GM21619 (cell line): ENCODE measurements around the gene DKK1.

Source experiments
- ATAC-seq: cut with Tn5 transposase; IDR thresholded peaks from one replicate; pipeline ENCODE4 v1.9.1; 2021; ENCODE audit not compliant: unreplicated experiment

Gene DKK1

DNA sequence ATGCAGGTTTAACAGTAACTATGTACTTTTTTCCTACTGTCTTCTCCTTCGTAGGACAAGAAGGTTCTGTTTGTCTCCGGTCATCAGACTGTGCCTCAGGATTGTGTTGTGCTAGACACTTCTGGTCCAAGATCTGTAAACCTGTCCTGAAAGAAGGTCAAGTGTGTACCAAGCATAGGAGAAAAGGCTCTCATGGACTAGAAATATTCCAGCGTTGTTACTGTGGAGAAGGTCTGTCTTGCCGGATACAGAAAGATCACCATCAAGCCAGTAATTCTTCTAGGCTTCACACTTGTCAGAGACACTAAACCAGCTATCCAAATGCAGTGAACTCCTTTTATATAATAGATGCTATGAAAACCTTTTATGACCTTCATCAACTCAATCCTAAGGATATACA is 2.4 kb downstream of the DKK1 start:
- no peak for ATAC-seq

- ATAC-seq: no peak
These were observed 4.1 kb downstream of the DKK1 start for GRCh38 chr10:52318136-52318701.

DNA sequence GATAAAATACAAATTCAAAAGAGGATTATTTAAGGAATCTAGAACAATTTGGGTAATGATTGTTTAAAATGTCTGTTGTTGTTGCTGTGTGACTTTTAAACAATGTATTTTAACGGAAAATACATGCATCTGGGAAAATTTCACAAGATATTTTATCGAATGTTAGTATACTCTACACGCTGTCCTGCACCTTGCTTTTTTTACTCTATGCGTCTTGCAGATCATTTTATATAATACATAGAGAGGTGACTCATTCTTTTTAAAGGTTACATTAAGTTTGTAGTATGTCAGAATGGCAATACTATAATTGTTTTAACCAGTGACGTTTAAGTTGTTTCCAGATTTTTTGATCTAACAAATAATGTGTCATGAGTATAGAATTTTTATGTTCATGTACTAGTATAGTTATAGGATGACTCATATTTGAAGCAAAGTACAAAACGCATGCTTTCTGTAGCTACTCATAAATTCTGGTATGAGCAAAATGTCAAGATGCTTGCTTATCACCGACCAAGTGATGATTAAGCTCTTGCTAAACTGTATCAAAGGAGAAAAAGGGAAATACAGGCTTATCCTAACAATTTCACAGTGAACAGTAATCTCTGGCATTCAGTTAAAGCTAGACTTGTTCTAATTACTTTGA is 4.9 kb downstream of the DKK1 start:
- no peak for ATAC-seq

GRCh38 chr10:52319926-52320325 is 5.8 kb downstream of the DKK1 start:
- no peak for ATAC-seq

DNA sequence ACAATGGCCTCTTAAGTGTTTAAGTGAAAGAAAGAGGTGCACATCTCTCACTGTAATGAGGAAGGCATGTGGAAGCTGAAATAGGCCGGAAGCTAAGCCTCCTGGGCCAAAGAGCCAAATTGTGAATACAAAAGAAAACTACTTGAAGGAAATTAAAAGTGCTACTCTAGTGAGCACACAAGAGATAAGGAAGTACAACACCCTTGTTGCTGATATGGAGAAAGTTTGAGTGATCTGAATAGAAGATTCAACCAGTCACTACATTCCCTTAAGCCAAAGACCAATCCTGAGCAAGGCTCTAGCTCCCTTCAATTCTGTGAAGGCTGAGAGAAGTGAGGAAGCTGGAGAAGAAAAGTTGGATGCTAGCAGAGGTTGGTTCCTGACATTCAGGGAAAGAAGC is 8.2 kb downstream of the DKK1 start:
- no peak for ATAC-seq

GRCh38 chr10:52322936-52323335 is 8.9 kb downstream of the DKK1 start:
- no peak for ATAC-seq

GRCh38 chr10:52326382-52326781 is 12.3 kb downstream of the DKK1 start:
- no peak for ATAC-seq

DNA sequence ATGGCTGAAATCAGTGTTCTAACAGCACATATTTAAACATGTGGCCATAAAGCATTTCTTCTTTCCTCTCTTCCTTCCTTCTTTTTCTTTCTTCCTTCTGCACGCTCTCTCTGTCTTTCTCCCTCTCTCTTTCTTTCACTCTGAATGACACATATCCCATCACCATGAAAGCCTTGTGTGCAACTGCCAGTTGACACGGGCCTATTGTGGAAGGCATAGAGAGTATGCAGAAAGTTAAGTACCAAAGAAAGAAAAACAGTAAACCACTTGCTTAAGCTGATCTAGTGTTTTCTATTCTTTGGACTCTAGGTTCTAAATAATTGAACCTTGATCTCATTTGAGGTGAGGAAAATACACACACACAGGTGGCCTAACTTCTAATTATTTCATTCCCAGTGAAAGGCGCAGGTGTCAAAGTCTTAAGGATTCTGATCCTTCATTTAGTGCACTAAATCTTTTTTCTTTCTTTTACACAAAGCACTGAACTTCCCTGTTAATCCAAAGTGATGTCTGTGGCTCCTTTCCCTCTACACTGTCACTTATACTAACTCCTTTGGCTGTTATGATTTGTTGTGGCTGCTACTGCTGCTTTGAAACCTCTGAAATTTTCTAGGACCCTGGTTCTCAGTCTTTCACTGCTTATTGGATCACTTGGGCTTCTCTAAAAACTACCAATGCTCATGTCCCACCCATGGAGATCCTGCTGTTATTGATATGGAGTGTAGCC is 17.7 kb downstream of the DKK1 start:
- ATAC-seq: no peak

GRCh38 chr10:52332815-52333214 is 18.7 kb downstream of the DKK1 start:
- no peak for ATAC-seq

GRCh38 chr10:52334595-52334994 is 20.5 kb downstream of the DKK1 start:
- no peak for ATAC-seq

GRCh38 chr10:52335665-52336064 is 21.6 kb downstream of the DKK1 start:
- ATAC-seq: no peak

DNA sequence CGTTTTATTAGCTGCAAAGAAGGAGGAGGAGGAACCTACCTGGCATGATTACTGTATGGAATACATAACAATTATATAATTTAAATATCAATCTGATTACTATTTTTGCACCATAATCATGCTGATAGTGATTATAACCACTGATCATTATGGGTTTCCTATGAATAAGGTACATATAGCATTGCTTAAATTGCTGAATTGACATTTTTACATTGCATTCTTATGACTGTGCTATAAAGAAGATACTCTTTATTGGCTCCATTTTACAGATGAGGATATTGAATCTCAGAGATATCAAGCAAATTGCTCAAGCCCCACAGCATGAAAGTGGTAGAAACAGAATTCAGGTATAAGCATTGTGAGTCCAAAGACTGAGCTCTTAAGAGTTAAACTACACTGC is 23.1 kb downstream of the DKK1 start:
- no peak for ATAC-seq

- ATAC-seq: no peak
These were observed 29.4 kb downstream of the DKK1 start for GRCh38 chr10:52343439-52343838.

- no peak for ATAC-seq
These were observed 32.6 kb downstream of the DKK1 start for GRCh38 chr10:52346394-52347326.

GRCh38 chr10:52347327-52347667 is 33.2 kb downstream of the DKK1 start:
- no peak for ATAC-seq

GRCh38 chr10:52348037-52348564 is 34.0 kb downstream of the DKK1 start:
- ATAC-seq: no peak

DNA sequence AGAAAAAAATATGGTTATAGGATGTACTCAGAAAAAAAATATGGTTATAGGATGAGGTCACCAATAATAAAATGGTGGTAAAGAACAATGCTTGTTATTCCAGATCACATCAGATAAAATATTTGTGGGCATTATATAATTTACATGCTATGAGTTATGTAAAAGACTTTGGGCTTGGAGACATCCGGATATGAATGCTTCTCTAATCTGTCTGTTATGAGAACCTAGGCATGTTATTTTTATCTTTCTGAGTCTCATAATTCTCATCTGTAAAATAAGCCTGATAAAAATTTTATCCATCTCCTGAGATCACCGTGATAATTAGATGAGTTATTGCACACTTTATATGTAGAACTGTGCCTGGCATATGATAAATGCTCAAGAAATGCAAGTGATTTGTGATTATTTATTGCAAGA is 37.8 kb downstream of the DKK1 start:
- no peak for ATAC-seq

DNA sequence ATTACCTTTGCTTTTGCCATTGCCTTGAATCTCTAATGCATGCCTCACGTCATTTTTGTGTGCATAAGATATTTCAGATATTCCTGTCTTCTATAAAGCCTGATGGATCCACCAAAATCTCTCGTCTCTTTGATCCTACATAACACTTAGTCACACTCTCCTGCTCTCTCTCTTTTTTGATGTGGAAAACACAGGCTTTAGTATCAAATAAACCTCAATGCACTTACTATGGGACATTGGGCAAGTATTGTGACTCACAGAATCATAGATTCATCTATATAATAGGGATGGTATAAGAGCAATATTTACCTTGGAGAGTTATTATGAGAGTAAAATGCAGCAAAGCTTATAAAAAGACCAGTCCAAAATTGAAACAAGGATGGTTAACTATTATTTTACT is 39.1 kb downstream of the DKK1 start:
- ATAC-seq: no peak

GRCh38 chr10:52353960-52354394 is 39.9 kb downstream of the DKK1 start:
- no peak for ATAC-seq

- no peak for ATAC-seq
These were observed 43.9 kb downstream of the DKK1 start for GRCh38 chr10:52357971-52358370.

DNA sequence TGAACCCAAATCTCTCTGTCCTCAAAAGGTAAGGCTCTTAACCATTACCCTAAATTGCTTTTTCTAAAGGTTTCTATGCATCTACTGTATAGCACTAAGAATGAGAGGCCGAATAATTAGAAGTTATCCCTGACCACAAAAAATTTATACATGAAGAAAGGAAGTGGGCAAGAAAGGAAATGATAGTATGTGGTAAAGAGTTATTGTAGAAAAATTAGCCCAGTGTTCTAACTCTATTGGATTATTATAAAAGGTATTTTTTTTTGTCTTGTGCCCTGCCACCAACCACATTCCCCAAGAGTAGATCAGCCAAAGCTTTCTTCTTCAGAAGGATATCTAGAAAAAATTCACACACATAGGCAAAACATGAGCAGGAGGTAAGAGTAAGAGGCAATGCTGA is 45.4 kb downstream of the DKK1 start:
- ATAC-seq: no peak
